Measurements from ENCODE around the gene TCP11. TPM values are rescaled to one million over a fixed set of nuclear protein-coding genes. Genes with fewer than 3 reads are reported as not detected.

Gene TCP11
- total and polyA plus RNA-seq, 2 of the 13 experiments (the other 11 are each of a cell fraction or from before 2014, with no cell fraction given), result 0.04 TPM; not detected in 1

- TF ChIP-seq NRL (CRISPR knock-in tag; IDR thresholded peaks at IDR 0.05; ENCODE audit: borderline replicate concordance) (no peak), ISX (CRISPR knock-in tag; conservative IDR thresholded peaks at IDR 0.05) (no peak)
Measured at GRCh38 chr6:35082046-35082732, 59.0 kb downstream of the TCP11 start (continued).

- H3K27me3 ChIP-seq (ENCODE audit: control insufficient read depth in 1 of 2, insufficient read depth in 2 of 2, low read length in 2 of 2), result no peaks in the 10 kb centered on the region
- no peaks in the 10 kb centered on the region for H3K4me1 ChIP-seq (ENCODE audit: insufficient read depth, low read length)
- intact Hi-C loops (cut with micrococcal nuclease; ENCODE audit: unreplicated experiment) (no loop called here), in situ Hi-C loops (cut with HindIII; ENCODE audit: extremely low pct_ligation_motif_present, low pct_unique_long_range_greater_than_20kb) (no loop called here)
- no peak overlapping the region for H3K4me3 ChIP-seq (replicated peaks in 1 of 3; ENCODE audit: insufficient read depth in 1 of 3, low read depth in 2 of 3, low read length in 3 of 3)
- H3K36me3 ChIP-seq (replicated peaks in 1 of 2; ENCODE audit: control insufficient read depth in 1 of 2, insufficient read depth in 2 of 2, low read length in 2 of 2), result peaks cover 24 to 40% of the 10 kb centered on the region in 2 experiments
- H3K9me3 ChIP-seq (ENCODE audit: low read length), result no peaks in the 10 kb centered on the region
- no peak overlapping the region for H3K27ac ChIP-seq (ENCODE audit: extremely low read length, insufficient read depth, low read length)
- BruUV-seq (replicated peaks), result no TSS peak
- H2AFZ ChIP-seq (ENCODE audit: low read length), result no peak overlapping the region
- H3K9ac ChIP-seq (ENCODE audit: insufficient read depth, low read depth, low read length), result no peak overlapping the region
- DNase-seq (ENCODE audit: low spot score), result no peak
- CTCF ChIA-PET (ENCODE audit: low intra/inter-chr PET ratio, low total read pairs), result no interaction called here
- FAIRE-seq, result no peak
- WGBS (ENCODE audit: low lambda C conversion rate), result 86% methylated on average over 13 of the region's 13 CpGs
- H3K79me2 ChIP-seq (ENCODE audit: insufficient read depth, low read length), result no peaks in the 10 kb centered on the region
- H3K4me2 ChIP-seq (ENCODE audit: low read depth, low read length), result no peak overlapping the region
- H4K20me1 ChIP-seq (ENCODE audit: insufficient read depth, low read length), result no peaks in the 10 kb centered on the region
- POLR2A ChIA-PET, result no interaction called here
- TF ChIP-seq SAP130 (CRISPR knock-in tag; IDR thresholded peaks at IDR 0.05; ENCODE audit: low read depth) (no peak), ZBTB21 (CRISPR knock-in tag; IDR thresholded peaks at IDR 0.05) (no peak), DPF2 (CRISPR knock-in tag; IDR thresholded peaks at IDR 0.05; ENCODE audit: borderline replicate concordance, low read depth) (no peak), ZSCAN12 (CRISPR knock-in tag; IDR thresholded peaks at IDR 0.05) (no peak), MIXL1 (CRISPR knock-in tag; IDR thresholded peaks at IDR 0.05) (no peak), ZNF770 (CRISPR knock-in tag; IDR thresholded peaks at IDR 0.05) (no peak), ZNF556 (CRISPR knock-in tag; IDR thresholded peaks at IDR 0.05; ENCODE audit: borderline replicate concordance) (no peak), RELA (CRISPR knock-in tag; IDR thresholded peaks at IDR 0.05) (no peak), RFXAP (CRISPR knock-in tag; IDR thresholded peaks at IDR 0.05; ENCODE audit: borderline replicate concordance) (no peak), PRPF4 (IDR thresholded peaks at IDR 0.05; ENCODE audit: low read depth, low read length, poor library complexity, severe bottlenecking) (no peak)
- no peak for ATAC-seq
Measured at GRCh38 chr6:35081426-35081851, 59.7 kb downstream of the TCP11 start.

Measured in HepG2 (cell line).